ENCODE data around the gene RNF7. TPM values are rescaled to one million over a fixed set of nuclear protein-coding genes. Genes with fewer than 3 reads are reported as not detected.

RNF7 gene
- total and polyA plus RNA-seq, 9 of the 15 experiments (the other 6 are each of a cell fraction or from before 2014, with no cell fraction given): 38.8 to 133 (median 80.5) TPM

- TF ChIP-seq ZNF318 (IDR thresholded peaks at IDR 0.05; ENCODE audit: borderline replicate concordance in 1 of 2, low read depth in 1 of 2) (no peak), HNRNPUL1 (IDR thresholded peaks at IDR 0.05; ENCODE audit: low read length) (no peak), NFE2 (IDR thresholded peaks at IDR 0.05; ENCODE audit: low read depth) (no peak), NFATC3 (IDR thresholded peaks at IDR 0.05) (no peak), CREB5 (CRISPR knock-in tag; IDR thresholded peaks at IDR 0.05) (no peak), EWSR1 (IDR thresholded peaks at IDR 0.05; ENCODE audit: borderline replicate concordance, low read depth, partially characterized antibody) (no peak), RBM17 (IDR thresholded peaks at IDR 0.05; ENCODE audit: borderline replicate concordance, low read depth, low read length) (no peak), ZBTB9 (CRISPR knock-in tag; IDR thresholded peaks at IDR 0.05) (no peak), BCL6 (CRISPR knock-in tag; IDR thresholded peaks at IDR 0.05) (no peak), CBFA2T3 (IDR thresholded peaks at IDR 0.05) (0 out of 2 replicates have a peak, but pooled peaks have one; percentile 4), CBFA2T2 (conservative IDR thresholded peaks at IDR 0.05) (no peak), FOXP1 (CRISPR knock-in tag; IDR thresholded peaks at IDR 0.05) (no peak), TGIF2 (CRISPR knock-in tag; IDR thresholded peaks at IDR 0.05) (no peak), COPS2 (conservative IDR thresholded peaks at IDR 0.05) (no peak), ZNF140 (CRISPR knock-in tag; IDR thresholded peaks at IDR 0.05) (no peak), ZNF408 (CRISPR knock-in tag; IDR thresholded peaks at IDR 0.05; ENCODE audit: low read depth) (no peak)
- TF ChIP-seq, protein P1, sequence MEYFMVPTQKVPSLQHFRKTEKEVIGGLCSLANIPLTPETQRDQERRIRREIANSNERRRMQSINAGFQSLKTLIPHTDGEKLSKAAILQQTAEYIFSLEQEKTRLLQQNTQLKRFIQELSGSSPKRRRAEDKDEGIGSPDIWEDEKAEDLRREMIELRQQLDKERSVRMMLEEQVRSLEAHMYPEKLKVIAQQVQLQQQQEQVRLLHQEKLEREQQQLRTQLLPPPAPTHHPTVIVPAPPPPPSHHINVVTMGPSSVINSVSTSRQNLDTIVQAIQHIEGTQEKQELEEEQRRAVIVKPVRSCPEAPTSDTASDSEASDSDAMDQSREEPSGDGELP (CRISPR knock-in tag; IDR thresholded peaks at IDR 0.05; ENCODE audit: borderline replicate concordance): no peak
Observed at GRCh38 chr3:141795741-141796080, 57.6 kb downstream of the RNF7 start (continued).

Data from K562 (cell line).